ENCODE measurements around the gene ICA1. TPM values are rescaled to one million over a fixed set of nuclear protein-coding genes. Genes with fewer than 3 reads are reported as not detected.

Gene ICA1
- total RNA-seq, 1 donor from 2014 or later, result 13.1 TPM

- no peak for DNase-seq (ENCODE audit: low spot score)
- Histone ChIP-seq H3K79me2 (ENCODE audit: low read depth) (no peaks in the 10 kb centered on the region), H3K4me1 (peaks cover 3% of the 10 kb centered on the region), H3K27me3 (no peaks in the 10 kb centered on the region), H4K20me1 (ENCODE audit: low read depth) (no peaks in the 10 kb centered on the region), H3K27ac (no peak overlapping the region), H3K36me3 (no peaks in the 10 kb centered on the region), H3K9ac (no peak overlapping the region), H3K4me3 (no peak overlapping the region), H3K4me2 (no peak overlapping the region), H3F3A (ENCODE audit: low read depth) (no peaks in the 10 kb centered on the region), H2AFZ (replicated peaks) (no peak overlapping the region), H3K9me3 (ENCODE audit: low read depth) (no peaks in the 10 kb centered on the region)
- no peak overlapping the region for H3K4me3 Mint-ChIP-seq
- peaks cover 4% of the 10 kb centered on the region for H3K27me3 Mint-ChIP-seq (ENCODE audit: insufficient read depth, low read depth)
- no peaks in the 10 kb centered on the region for H3K36me3 Mint-ChIP-seq
- TF ChIP-seq CTCF (IDR thresholded peaks at IDR 0.05), result no peak
- no peak for TF ChIP-seq EZH2phosphoT487 (IDR thresholded peaks at IDR 0.05)
- no peak for TF ChIP-seq EZH2 (IDR thresholded peaks at IDR 0.05)
- peaks cover 12% of the 10 kb centered on the region for H3K4me1 Mint-ChIP-seq
- no peak overlapping the region for H3K27ac Mint-ChIP-seq
- peaks cover 2% of the 10 kb centered on the region for H3K9me3 Mint-ChIP-seq
Measured at GRCh38 chr7:8129318-8129659, 132.7 kb downstream of the ICA1 start.

GRCh38 chr7:8128449-8129317 is 133.3 kb downstream of the ICA1 start:
- Mint-ChIP-seq H3K9me3 (peaks cover 2% of the 10 kb centered on the region), H3K4me1 (peaks cover 6% of the 10 kb centered on the region), H3K36me3 (no peaks in the 10 kb centered on the region), H3K4me3 (no peak overlapping the region), H3K27me3 (ENCODE audit: insufficient read depth, low read depth) (peaks cover 4% of the 10 kb centered on the region), H3K27ac (no peak overlapping the region)
- Histone ChIP-seq H3K4me2 (no peak overlapping the region), H3K79me2 (ENCODE audit: low read depth) (no peaks in the 10 kb centered on the region), H3K36me3 (no peaks in the 10 kb centered on the region), H4K20me1 (ENCODE audit: low read depth) (no peaks in the 10 kb centered on the region), H2AFZ (replicated peaks) (peak overlapping the region; percentile 68), H3K4me3 (no peak overlapping the region), H3F3A (ENCODE audit: low read depth) (no peaks in the 10 kb centered on the region), H3K9me3 (ENCODE audit: low read depth) (no peaks in the 10 kb centered on the region), H3K9ac (no peak overlapping the region), H3K4me1 (peaks cover 3% of the 10 kb centered on the region), H3K27me3 (no peaks in the 10 kb centered on the region), H3K27ac (no peak overlapping the region)
- no peak for DNase-seq (ENCODE audit: low spot score)
- no peak for TF ChIP-seq CTCF (IDR thresholded peaks at IDR 0.05)
- TF ChIP-seq EZH2 (IDR thresholded peaks at IDR 0.05), result no peak

GRCh38 chr7:8126601-8127167 is 135.3 kb downstream of the ICA1 start:
- Mint-ChIP-seq H3K9me3 (no peaks in the 10 kb centered on the region), H3K4me3 (no peak overlapping the region), H3K27me3 (ENCODE audit: insufficient read depth, low read depth) (peaks cover 8% of the 10 kb centered on the region), H3K36me3 (no peaks in the 10 kb centered on the region), H3K27ac (no peak overlapping the region), H3K4me1 (no peaks in the 10 kb centered on the region)
- Histone ChIP-seq H3K9me3 (ENCODE audit: low read depth) (no peaks in the 10 kb centered on the region), H3K27me3 (no peaks in the 10 kb centered on the region), H3K36me3 (no peaks in the 10 kb centered on the region), H3F3A (ENCODE audit: low read depth) (no peaks in the 10 kb centered on the region), H4K20me1 (ENCODE audit: low read depth) (no peaks in the 10 kb centered on the region), H3K27ac (no peak overlapping the region), H3K4me2 (no peak overlapping the region), H3K4me3 (no peak overlapping the region), H3K9ac (no peak overlapping the region), H2AFZ (replicated peaks) (no peak overlapping the region), H3K4me1 (no peaks in the 10 kb centered on the region), H3K79me2 (ENCODE audit: low read depth) (no peaks in the 10 kb centered on the region)
- TF ChIP-seq CTCF (IDR thresholded peaks at IDR 0.05) (no peak), EZH2phosphoT487 (IDR thresholded peaks at IDR 0.05) (no peak), EZH2 (IDR thresholded peaks at IDR 0.05) (no peak)
- DNase-seq (ENCODE audit: low spot score), result no peak

Data from neural progenitor cell (in vitro differentiated cells).